D721Med (cell line): ENCODE data around the gene TINAGL1.

Experiments
- DNase-seq: peaks from one replicate; pipeline ENCODE4 v3.0.0; 2011; ENCODE audit warnings: low spot score; ENCODE audit not compliant: insufficient read length
- FAIRE-seq: peaks from 2 replicates; lab custom pipeline; 2011; peaks lifted over from hg19 to GRCh38; lab: Jason Lieb, UNC
- CTCF ChIP-seq: IDR thresholded peaks from 2 replicates; pipeline ENCODE4 v1.5.1; 2012; ENCODE audit warnings: mild to moderate bottlenecking, control low read depth; ENCODE audit not compliant: insufficient read depth; ENCODE audit errors: missing control alignments

The TINAGL1 gene

GRCh38 chr1:31552489-31552888 is 23.8 kb upstream of the TINAGL1 start:
- DNase-seq (no peak), FAIRE-seq (no peak)
- TF ChIP-seq CTCF, result no peak

GRCh38 chr1:31556481-31557006 is 19.8 kb upstream of the TINAGL1 start:
- no peak for DNase-seq
- no peak for FAIRE-seq
- TF ChIP-seq CTCF, result no peak

GRCh38 chr1:31559715-31560114 is 16.6 kb upstream of the TINAGL1 start:
- TF ChIP-seq CTCF, result no peak
- FAIRE-seq (no peak), DNase-seq (no peak)

GRCh38 chr1:31560394-31560793 is 15.9 kb upstream of the TINAGL1 start:
- TF ChIP-seq CTCF, result no peak
- no peak for DNase-seq
- no peak for FAIRE-seq

- DNase-seq (no peak), FAIRE-seq (no peak)
- TF ChIP-seq CTCF, result no peak
Observed at GRCh38 chr1:31562707-31563360, 13.5 kb upstream of the TINAGL1 start.

- no peak for FAIRE-seq
- TF ChIP-seq CTCF, result no peak
- no peak for DNase-seq
Observed at GRCh38 chr1:31564606-31564989, 11.7 kb upstream of the TINAGL1 start.

- DNase-seq (no peak), FAIRE-seq (no peak)
- TF ChIP-seq CTCF, result no peak
Observed at GRCh38 chr1:31567956-31568570, 8.3 kb upstream of the TINAGL1 start.
